HCT116 (cell line): Measurements from ENCODE around the gene MAMLD1.
"Not testable (repeated sequence)": the region's sequence is repeated elsewhere in the genome, so short reads cannot be mapped to it uniquely, and the experiment has no call there.

Experiments used
- MAX ChIP-seq: IDR thresholded peaks from 2 replicates; pipeline ENCODE4 v1.6.1; 2012
- POLR2A ChIP-seq: IDR thresholded peaks from 2 replicates; pipeline ENCODE4 v1.7.0; 2011; ENCODE audit warnings: borderline replicate concordance; ENCODE audit not compliant: insufficient read depth, insufficient read length; ENCODE audit errors: extremely low read depth
- ZNF274 ChIP-seq: fragments of 200-500 bp; sonication (Bioruptor generic); IDR thresholded peaks from 2 replicates; pipeline ENCODE4 v1.6.1; 2014; ENCODE audit warnings: mild to moderate bottlenecking, low read depth, low read length, inconsistent platforms

GRCh38 chrX:150340326-150340725 lies 22.8 kb upstream of the MAMLD1 start:
- TF ChIP-seq ZNF274, MAX, POLR2A: not testable (repeated sequence)
